ENCODE measurements around the gene DND1.
"Not testable (repeated sequence)": the region's sequence is repeated elsewhere in the genome, so short reads cannot be mapped to it uniquely, and the experiment has no call there.

Gene DND1

DNA sequence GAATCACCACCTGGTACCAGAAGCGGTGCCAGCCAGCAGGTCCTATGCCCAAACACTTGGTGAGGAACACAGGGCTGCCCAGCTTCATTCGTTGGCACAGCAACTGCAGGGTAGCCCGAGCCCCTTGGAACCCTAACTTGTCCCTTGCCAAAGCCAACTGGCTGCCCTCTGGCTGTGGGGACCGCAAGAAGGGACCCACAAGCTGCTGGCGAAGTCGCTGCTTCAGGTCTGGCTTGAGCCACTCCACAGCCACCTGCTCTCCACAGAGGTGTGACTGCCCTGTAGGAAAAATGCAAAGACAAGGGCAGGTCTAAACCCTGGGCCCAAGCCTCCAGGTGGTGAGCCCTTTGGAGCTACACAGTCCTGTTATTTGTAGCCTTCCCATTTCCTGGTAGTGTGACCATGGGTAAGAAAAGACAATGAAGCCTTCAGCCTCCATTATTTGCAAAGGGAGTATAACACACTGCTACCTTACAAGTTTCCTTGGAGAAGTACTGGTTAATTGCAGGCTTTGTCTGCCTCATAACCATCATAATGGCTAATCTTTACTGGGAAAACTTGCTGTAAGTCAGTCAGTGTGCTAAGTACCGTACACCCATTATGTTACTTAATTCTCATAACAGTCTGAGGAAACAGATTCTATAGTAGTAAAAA is 1.8 kb downstream of the DND1 start:
- DNase-seq, result no peak

DNA sequence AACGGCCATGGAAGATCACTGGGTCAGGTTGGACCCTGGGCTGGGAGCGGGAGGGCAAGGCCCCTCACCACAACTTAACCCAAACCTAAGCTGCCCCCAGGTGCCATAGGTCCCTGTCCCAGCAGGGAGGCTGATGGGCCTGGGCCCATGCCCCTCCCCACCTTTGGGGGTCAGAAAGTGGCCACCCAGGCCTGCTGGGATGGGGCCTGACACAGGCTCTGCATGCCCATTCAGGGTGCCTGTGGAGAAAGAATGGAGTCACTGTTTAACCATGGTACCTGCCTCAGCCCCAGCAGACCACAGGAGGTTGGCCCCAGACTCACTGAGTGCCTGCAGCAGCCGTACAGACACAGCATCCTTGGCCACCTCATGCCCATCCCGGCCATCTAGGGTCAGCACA is 2.3 kb downstream of the DND1 start:
- DNase-seq, result not testable (repeated sequence)

- DNase-seq, result peak; percentile 98
These were observed 8.8 kb downstream of the DND1 start, which contains the start of gene WDR55 for GRCh38 chr5:140664359-140665119. Gene WDR55 (plus strand): TSS chr5:140664904. CDS start chr5:140664913, 9 bp downstream.

GRCh38 chr5:140664030-140664358 is 9.4 kb downstream of the DND1 start:
- DNase-seq, result no peak

DNA sequence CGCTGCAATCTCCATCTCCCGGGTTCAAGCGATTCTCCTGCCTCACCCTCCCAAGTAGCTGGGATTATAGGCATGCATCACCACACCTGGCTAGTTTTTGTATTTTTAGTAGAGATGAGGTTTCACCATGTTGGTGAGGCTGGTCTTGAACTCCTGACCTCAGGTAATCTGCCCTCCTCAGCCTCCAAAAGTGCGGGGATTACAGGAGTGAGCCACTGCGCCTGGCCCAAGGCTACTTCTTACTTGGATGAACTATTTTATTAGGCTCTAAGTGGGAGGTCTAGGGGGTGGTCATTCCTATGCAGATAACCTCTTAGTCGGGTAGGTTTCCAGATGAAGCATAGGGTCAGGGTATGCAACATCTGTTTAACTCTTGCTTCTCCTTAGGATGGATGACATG is 13.0 kb downstream of the DND1 start:
- not testable (repeated sequence) for DNase-seq

DNA sequence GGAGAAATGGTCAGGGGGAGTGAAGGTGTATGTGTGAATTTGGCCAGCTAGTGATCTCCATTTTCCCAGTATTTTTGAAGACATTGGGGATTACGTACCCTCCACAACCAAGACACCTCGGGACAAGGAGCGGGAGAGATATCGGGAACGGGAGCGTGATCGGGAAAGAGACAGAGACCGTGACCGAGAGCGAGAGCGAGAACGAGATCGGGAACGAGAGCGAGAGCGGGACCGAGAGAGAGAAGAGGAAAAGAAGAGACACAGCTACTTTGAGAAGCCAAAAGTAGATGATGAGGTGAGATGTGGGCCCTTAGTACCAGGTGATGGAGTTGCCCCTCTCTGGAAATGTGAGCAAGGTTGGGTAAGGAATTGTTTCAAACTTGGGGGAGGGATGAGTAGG is 14.5 kb downstream of the DND1 start:
- no peak for DNase-seq

DNA sequence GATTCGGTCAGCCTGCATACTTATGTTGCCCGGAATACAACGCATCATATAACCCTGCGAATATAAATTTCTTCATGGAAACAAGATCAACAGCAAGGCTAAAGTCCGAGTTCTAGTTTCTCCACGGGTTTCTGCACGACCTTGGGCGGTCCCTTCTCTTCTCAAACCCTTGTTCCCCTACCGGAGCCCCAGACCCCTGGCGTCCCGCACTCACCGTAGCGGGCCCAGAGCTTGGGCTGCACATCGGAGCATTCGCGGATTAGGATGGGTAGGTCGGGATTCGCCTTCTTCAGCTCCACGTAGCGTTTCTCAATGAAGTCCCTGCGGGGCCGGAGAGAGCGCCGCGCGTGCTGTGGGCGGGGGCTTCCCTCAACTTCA is 26.3 kb downstream of the DND1 start:
- DNase-seq, result no peak

DNA sequence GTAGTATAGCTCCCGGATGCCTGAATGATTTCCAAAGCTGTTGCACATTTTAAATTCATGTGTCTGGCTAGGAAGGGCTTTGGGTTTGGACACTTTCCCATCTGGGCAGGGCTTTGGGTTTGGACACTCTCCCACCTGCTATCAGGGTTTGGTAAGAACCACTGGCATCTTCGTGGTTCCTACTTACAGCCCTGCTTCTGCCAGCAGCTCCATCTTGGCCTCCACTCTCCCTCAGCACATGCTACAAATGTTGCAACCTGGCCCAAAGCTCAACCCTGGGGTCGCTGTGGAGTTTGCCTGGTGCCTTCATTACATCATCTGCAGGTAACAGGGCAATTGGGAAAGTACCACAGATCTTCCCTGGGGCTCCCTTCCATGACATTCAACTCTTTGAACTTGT is 30.7 kb downstream of the DND1 start:
- no peak for DNase-seq

- no peak for DNase-seq
These were observed 31.7 kb downstream of the DND1 start for GRCh38 chr5:140641716-140642115.

GRCh38 chr5:140639148-140639981 is 34.0 kb downstream of the DND1 start, which contains the start of gene TMCO6:
Gene TMCO6 (plus strand): TSS chr5:140639451. CDS start chr5:140639528, 77 bp downstream.
- peak; percentile 99 for DNase-seq

GRCh38 chr5:140638898-140639147 is 34.6 kb downstream of the DND1 start:
- DNase-seq, result not testable (repeated sequence)

GRCh38 chr5:140637371-140638100 is 35.8 kb downstream of the DND1 start:
- no peak for DNase-seq

- no peak for DNase-seq
These were observed 37.8 kb downstream of the DND1 start for GRCh38 chr5:140635291-140636257.

DNA sequence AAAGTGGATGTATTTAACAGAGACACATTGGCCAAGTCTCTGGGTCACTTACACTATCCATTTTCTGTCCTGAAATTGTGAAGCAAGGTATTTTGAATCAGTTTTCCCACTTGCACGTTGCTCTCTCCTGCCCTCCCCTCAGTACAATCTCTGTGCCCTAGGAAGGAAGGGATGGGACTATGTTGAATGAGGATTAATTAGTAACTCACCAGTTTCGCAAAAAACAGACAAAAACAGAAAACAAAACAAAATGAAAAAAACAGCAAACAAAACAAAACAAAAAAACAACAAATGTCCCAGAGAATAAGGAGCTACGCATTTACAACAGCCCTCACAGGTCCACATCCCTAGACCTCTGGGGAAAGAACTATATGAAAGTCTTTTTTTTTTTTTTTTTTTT is 39.3 kb downstream of the DND1 start:
- DNase-seq, result no peak

DNA sequence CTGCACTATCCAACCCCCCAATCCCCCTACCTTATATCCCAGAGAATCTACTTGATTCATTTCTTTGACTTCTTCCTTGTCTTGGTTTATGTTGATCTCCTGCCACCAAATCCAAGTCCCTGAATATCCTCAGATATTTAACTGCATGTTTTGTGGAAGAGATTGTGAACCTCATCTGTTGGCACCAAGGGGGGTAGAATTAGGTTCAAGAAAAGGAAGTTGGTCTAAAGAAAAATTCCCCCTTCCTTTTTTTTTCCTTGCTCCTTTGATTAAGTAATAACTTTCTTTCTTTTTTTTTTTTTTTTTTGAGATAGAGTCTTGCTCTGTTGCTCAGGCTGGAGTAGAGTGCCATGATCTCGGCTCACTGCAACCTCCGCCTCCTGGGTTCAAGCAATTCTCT is 39.9 kb downstream of the DND1 start:
- DNase-seq, result no peak

- peak; percentile 23 for DNase-seq
These were observed 40.3 kb downstream of the DND1 start, which contains the start of gene CD14 for GRCh38 chr5:140633021-140633471. Gene CD14 (minus strand): TSS chr5:140633175. CDS start chr5:140633071, 104 bp downstream.

- DNase-seq, result peak; percentile 71
These were observed 40.9 kb downstream of the DND1 start for GRCh38 chr5:140632366-140633020.

DNA sequence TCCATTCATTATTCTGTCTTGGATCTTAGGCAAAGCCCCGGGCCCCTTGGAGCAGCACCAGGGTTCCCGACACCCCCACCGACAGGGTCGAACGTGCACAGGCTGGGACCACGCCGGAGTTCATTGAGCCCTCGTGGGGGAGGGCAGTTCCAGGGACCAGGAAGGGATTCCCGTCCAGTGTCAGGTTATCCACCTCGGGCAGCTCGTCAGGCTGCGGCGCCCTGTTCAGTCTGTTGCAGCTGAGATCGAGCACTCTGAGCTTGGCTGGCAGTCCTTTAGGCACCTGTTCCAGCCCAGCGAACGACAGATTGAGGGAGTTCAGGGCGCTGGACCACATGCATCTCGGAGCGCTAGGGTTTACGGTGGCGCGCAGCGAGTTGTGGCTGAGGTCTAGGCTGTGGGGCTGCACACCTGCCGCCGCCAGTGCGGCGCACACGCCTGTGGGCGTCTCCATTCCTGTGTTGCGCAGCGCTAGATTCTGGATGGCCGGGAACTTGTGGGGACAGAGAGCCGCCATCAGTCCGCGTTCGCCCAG is 41.5 kb downstream of the DND1 start:
- peak; percentile 49 for DNase-seq

DNA sequence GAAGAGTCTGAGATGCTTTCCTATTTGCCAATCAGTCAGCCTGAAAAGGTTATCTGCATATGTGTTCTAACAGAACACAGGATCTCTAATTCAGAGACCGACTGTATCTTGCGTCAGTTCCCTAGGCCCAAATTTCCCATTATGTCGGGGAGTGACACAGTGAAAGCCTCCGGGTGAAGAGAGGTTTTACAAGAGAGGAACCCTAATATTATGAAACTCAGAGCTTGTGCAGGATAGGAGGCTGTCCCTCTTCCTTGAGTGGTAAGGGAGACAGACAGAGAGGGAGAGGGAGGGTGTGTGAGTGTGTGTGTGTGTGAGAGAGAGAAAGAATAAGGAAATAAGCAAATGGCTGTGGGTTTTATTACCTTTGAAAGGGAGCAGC is 42.3 kb downstream of the DND1 start:
- no peak for DNase-seq

DNA sequence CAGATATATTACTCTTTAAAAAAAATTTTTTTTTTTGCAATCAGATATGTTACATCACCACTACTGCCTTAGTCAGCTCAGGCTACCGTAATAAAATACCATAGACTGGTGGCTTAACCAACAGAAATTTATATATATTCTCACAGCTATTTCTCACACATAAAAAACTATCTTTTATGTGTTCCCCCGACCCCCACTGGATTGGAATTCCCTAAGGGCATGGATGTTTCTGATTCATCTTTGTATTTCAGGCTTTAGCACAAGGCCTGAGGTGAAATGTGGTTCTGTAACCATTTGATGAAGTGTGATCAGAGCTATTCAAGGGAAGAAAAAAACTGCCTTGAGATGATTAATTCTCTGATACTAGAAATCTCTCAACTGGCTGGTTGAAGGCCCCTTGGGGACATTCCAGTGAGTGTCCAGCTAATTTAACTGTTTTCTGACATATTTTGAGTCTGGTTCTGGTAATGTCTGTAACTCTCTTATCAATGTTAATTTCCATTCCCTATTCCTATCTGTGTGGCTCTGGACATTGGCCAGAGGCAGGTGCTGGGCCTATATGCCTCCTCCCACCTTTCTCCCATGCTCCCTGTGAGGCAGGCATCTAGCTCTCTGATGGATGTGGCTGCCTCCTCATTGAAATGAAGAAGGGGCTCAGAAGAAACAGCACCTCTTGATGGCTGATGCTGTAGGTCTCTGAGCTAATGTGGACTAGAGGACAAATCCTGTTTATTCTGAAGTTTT is 42.9 kb downstream of the DND1 start:
- DNase-seq, result no peak

Data from stimulated activated CD4-positive, alpha-beta T cell treated with anti-CD3 and anti-CD28 coated beads, Interleukin-15, amount 100 ng/mL, for 24 hours (primary cell).